Measurements from ENCODE around the gene KLF15. TPM values are rescaled to one million over a fixed set of nuclear protein-coding genes. Genes with fewer than 3 reads are reported as not detected.

The KLF15 gene
- total and polyA plus RNA-seq, 2 of the 8 experiments (the other 6 are each of a cell fraction or from before 2014, with no cell fraction given), result 15.7 to 19.5 TPM

DNA sequence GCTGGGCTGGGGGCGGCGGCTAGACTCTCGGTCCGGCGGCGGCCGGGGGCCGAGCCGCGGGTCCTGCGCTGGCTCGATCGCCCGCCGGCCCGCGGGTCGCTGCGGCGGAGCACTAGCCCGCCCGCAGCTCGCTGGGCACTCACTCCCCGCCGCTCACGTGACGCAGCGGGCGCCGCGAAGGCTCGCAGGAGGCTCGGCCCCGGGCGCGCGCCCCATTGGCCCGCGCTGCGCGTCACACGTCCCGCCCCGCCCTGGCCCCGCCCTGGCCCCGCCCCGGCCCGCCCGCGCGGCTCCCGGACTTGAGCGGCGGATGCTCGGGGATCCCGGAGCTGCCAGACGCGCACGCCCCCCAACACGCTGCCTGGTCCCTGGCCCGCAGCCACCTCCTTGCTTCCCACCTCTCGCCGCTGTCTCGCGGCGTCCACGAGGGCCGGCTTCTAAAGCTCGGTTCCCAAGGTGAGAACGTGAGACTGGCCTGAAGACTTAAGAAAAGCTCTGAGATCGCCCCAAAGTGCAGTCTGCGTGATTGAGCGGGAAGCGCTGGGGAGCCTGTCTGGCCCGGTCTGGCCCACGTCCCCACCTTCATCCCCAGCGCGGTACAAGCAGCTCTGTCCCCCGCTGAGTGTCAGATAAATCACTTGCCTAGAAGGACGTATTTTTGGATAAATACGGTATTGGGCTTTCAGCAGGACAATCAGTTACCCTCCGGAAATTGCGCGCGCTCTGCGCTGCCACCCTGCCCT lies at the start of gene KLF15 (continued):
- TF ChIP-seq JUND (IDR thresholded peaks at IDR 0.05; ENCODE audit: low read length) (no peak), CHD1 (IDR thresholded peaks at IDR 0.05; ENCODE audit: low read depth, low read length) (no peak), GABPA (IDR thresholded peaks at IDR 0.05; ENCODE audit: borderline replicate concordance, insufficient read depth, low read length) (no peak), MAFK (IDR thresholded peaks at IDR 0.05; ENCODE audit: low read depth, low read length) (no peak; the same call in 1 of the 2 replicates), SAP30 (IDR thresholded peaks at IDR 0.05; ENCODE audit: insufficient read depth, insufficient replicate concordance, low read length) (no peak), POU5F1 (IDR thresholded peaks at IDR 0.05; ENCODE audit: low read depth, low read length) (no peak), CBX5 (IDR thresholded peaks at IDR 0.05; ENCODE audit: low read depth, low read length) (no peak), SRF (IDR thresholded peaks at IDR 0.05; ENCODE audit: low read depth, low read length) (no peak), FOSL1 (IDR thresholded peaks at IDR 0.05; ENCODE audit: insufficient read depth, low read depth, low read length) (no peak), ZNF274 (IDR thresholded peaks at IDR 0.05; ENCODE audit: borderline replicate concordance, extremely low read depth, low read length) (no peak), EP300 (IDR thresholded peaks at IDR 0.05; ENCODE audit: borderline replicate concordance in 1 of 2, low read depth in 2 of 2, low read length in 2 of 2) (no peak), CREB1 (IDR thresholded peaks at IDR 0.05) (peak; percentile 43; the same call in 1 of the 2 replicates), CTBP2 (IDR thresholded peaks at IDR 0.05; ENCODE audit: borderline replicate concordance, insufficient read depth, insufficient read length, low read length) (no peak)
- TF ChIP-seq, protein P1, sequence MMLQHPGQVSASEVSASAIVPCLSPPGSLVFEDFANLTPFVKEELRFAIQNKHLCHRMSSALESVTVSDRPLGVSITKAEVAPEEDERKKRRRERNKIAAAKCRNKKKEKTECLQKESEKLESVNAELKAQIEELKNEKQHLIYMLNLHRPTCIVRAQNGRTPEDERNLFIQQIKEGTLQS (IDR thresholded peaks at IDR 0.05; ENCODE audit: insufficient read depth, low read depth, low read length), result peak; percentile 31; the same call in 1 of the 2 replicates

All from H1 (cell line).